SU-DHL-6 (cell line): ENCODE results near the gene STARD3NL.
"Not testable (repeated sequence)": the region's sequence is repeated elsewhere in the genome, so short reads cannot be mapped to it uniquely, and the experiment has no call there.

ENCODE experiments used
- H2AFZ ChIP-seq: fragments of 200-600 bp; sonication (generic); 2 replicates; pipeline ENCODE4 v1.6.1; 2014; ENCODE audit warnings: low read depth, mild to moderate bottlenecking, moderate library complexity, mixed read lengths, antibody characterized with exemption, low read length; ENCODE audit not compliant: severe bottlenecking
- H3F3A ChIP-seq: fragments of 200-600 bp; shearing (Covaris generic); 2 replicates; pipeline ENCODE4 v1.6.0; 2016; ENCODE audit warnings: antibody characterized with exemption, mild to moderate bottlenecking; ENCODE audit not compliant: insufficient read depth
- H3K27ac ChIP-seq: fragments of 200-600 bp; sonication (generic); 2 replicates; pipeline ENCODE4 v1.5.1; 2016; ENCODE audit warnings: low read depth, mild to moderate bottlenecking, low read length, moderate library complexity, mixed read lengths
- H3K27me3 ChIP-seq: fragments of 200-600 bp; sonication (generic), shearing (Covaris generic); 2 replicates; pipeline ENCODE4 v1.6.0; 2014; ENCODE audit warnings: mild to moderate bottlenecking, low read length
- H3K36me3 ChIP-seq: fragments of 200-600 bp; sonication (generic); 2 replicates; pipeline ENCODE4 v1.6.1; 2014; ENCODE audit warnings: mild to moderate bottlenecking, low read length, mixed read lengths
- H3K4me2 ChIP-seq: fragments of 300-600, 200-600 bp; shearing (Covaris generic), sonication (generic); 2 replicates; pipeline ENCODE4 v1.6.0; 2014; ENCODE audit warnings: low read length, low read depth, mild to moderate bottlenecking; ENCODE audit not compliant: poor library complexity, severe bottlenecking
- H3K4me3 ChIP-seq: fragments of 200-600 bp; sonication (generic); 2 replicates; pipeline ENCODE4 v1.5.1; 2014; ENCODE audit warnings: antibody characterized with exemption, low read length, mild to moderate bottlenecking, mixed read lengths; ENCODE audit not compliant: insufficient read depth, poor library complexity, severe bottlenecking
- H3K79me2 ChIP-seq: fragments of 200-600 bp; sonication (generic); 2 replicates; pipeline ENCODE4 v1.6.1; 2014; ENCODE audit warnings: mild to moderate bottlenecking, low read length, moderate library complexity; ENCODE audit not compliant: insufficient read depth
- H3K9ac ChIP-seq: fragments of 200-600 bp; sonication (generic); 2 replicates; pipeline ENCODE4 v1.7.0; 2014; ENCODE audit warnings: mild to moderate bottlenecking, low read length
- H3K9me2 ChIP-seq: fragments of 200-600 bp; sonication (generic); replicated peaks from 2 replicates; pipeline ENCODE4 v1.6.1; 2014; ENCODE audit warnings: low read length; ENCODE audit not compliant: insufficient read depth
- H3K9me3 ChIP-seq: fragments of 200-600 bp; sonication (generic); 2 replicates; pipeline ENCODE4 v1.6.1; 2014; ENCODE audit warnings: low read length, mixed read lengths; ENCODE audit not compliant: insufficient read depth
- H4K20me1 ChIP-seq: fragments of 200-600 bp; sonication (generic); 2 replicates; pipeline ENCODE4 v1.6.1; 2014; ENCODE audit warnings: low read depth, mild to moderate bottlenecking, antibody characterized with exemption, low read length, moderate library complexity, mixed read lengths
- CTCF ChIP-seq: fragments of 200-600 bp; sonication (generic); IDR thresholded peaks from one replicate; pipeline ENCODE4 v1.5.1; 2017; ENCODE audit warnings: antibody characterized with exemption, mild to moderate bottlenecking, low read length, moderate library complexity; ENCODE audit not compliant: insufficient read depth, poor library complexity, severe bottlenecking
- EZH2phosphoT487 ChIP-seq: fragments of 200-600 bp; sonication (generic), shearing (Covaris generic); conservative IDR thresholded peaks from 2 replicates; pipeline ENCODE4 v1.6.1; 2018; ENCODE audit warnings: mild to moderate bottlenecking, antibody characterized with exemption, low read length, moderate library complexity, mixed read lengths

Gene STARD3NL

GRCh38 chr7:38244516-38244915 is 66.5 kb downstream of the STARD3NL start:
- Histone ChIP-seq H3K79me2 (no peaks in the 10 kb centered on the region), H3K4me3 (no peak overlapping the region), H3K27me3 (no peaks in the 10 kb centered on the region), H2AFZ (no peak overlapping the region), H3K27ac (no peak overlapping the region), H3K9ac (no peak overlapping the region), H3F3A (no peaks in the 10 kb centered on the region), H3K9me3 (no peaks in the 10 kb centered on the region), H3K9me2 (no peaks in the 10 kb centered on the region), H4K20me1 (no peaks in the 10 kb centered on the region), H3K36me3 (no peaks in the 10 kb centered on the region), H3K4me2 (no peak overlapping the region)
- TF ChIP-seq CTCF (no peak), EZH2phosphoT487 (no peak)

- no peaks in the 10 kb centered on the region for H4K20me1 ChIP-seq
- H3K9me2 ChIP-seq = no peaks in the 10 kb centered on the region
- no peak overlapping the region for H3K4me3 ChIP-seq
- no peak overlapping the region for H2AFZ ChIP-seq
- no peak overlapping the region for H3K9ac ChIP-seq
- H3K36me3 ChIP-seq = no peaks in the 10 kb centered on the region
- no peaks in the 10 kb centered on the region for H3K79me2 ChIP-seq
- no peaks in the 10 kb centered on the region for H3K27me3 ChIP-seq
- TF ChIP-seq EZH2phosphoT487 (no peak), CTCF (no peak)
- no peaks in the 10 kb centered on the region for H3F3A ChIP-seq
- no peak overlapping the region for H3K4me2 ChIP-seq
- H3K9me3 ChIP-seq = no peaks in the 10 kb centered on the region
- no peak overlapping the region for H3K27ac ChIP-seq
Measured at GRCh38 chr7:38245409-38245977, 67.4 kb downstream of the STARD3NL start.

GRCh38 chr7:38248069-38248567 is 70.1 kb downstream of the STARD3NL start:
- H3K4me2 ChIP-seq = no peak overlapping the region
- TF ChIP-seq CTCF = no peak
- no peaks in the 10 kb centered on the region for H3K9me2 ChIP-seq
- no peaks in the 10 kb centered on the region for H4K20me1 ChIP-seq
- no peaks in the 10 kb centered on the region for H3F3A ChIP-seq
- no peak overlapping the region for H3K27ac ChIP-seq
- H3K27me3 ChIP-seq = no peaks in the 10 kb centered on the region
- H3K9ac ChIP-seq = no peak overlapping the region
- no peak overlapping the region for H2AFZ ChIP-seq
- no peaks in the 10 kb centered on the region for H3K36me3 ChIP-seq
- H3K9me3 ChIP-seq = no peaks in the 10 kb centered on the region
- no peak overlapping the region for H3K4me3 ChIP-seq
- H3K79me2 ChIP-seq = no peaks in the 10 kb centered on the region

- not testable (repeated sequence) for H3K9ac ChIP-seq, H2AFZ ChIP-seq, H3K9me2 ChIP-seq, H3F3A ChIP-seq, H3K4me3 ChIP-seq, H3K27me3 ChIP-seq, H3K9me3 ChIP-seq, H3K36me3 ChIP-seq, H4K20me1 ChIP-seq, H3K79me2 ChIP-seq, H3K27ac ChIP-seq, H3K4me2 ChIP-seq
Measured at GRCh38 chr7:38249849-38250248, 71.8 kb downstream of the STARD3NL start.
